DND-41 (cell line): ENCODE measurements around the gene SCN3B.

Source experiments
- EZH2 ChIP-seq: IDR thresholded peaks from 3 replicates; pipeline ENCODE4 v1.6.1; 2012; ENCODE audit warnings: borderline replicate concordance, low read depth, mild to moderate bottlenecking, moderate library complexity, low read length, inconsistent platforms; ENCODE audit not compliant: severe bottlenecking
- TF ChIP-seq, protein P1 (sequence below): IDR thresholded peaks from 2 replicates; pipeline ENCODE4 v1.5.1; 2012; ENCODE audit warnings: borderline replicate concordance, low read length, moderate library complexity, mild to moderate bottlenecking; ENCODE audit not compliant: poor library complexity, severe bottlenecking; ENCODE audit errors: extremely low read depth

GRCh38 chr11:123681030-123681429, 26.6 kb upstream of the SCN3B start:
- TF ChIP-seq, protein P1, sequence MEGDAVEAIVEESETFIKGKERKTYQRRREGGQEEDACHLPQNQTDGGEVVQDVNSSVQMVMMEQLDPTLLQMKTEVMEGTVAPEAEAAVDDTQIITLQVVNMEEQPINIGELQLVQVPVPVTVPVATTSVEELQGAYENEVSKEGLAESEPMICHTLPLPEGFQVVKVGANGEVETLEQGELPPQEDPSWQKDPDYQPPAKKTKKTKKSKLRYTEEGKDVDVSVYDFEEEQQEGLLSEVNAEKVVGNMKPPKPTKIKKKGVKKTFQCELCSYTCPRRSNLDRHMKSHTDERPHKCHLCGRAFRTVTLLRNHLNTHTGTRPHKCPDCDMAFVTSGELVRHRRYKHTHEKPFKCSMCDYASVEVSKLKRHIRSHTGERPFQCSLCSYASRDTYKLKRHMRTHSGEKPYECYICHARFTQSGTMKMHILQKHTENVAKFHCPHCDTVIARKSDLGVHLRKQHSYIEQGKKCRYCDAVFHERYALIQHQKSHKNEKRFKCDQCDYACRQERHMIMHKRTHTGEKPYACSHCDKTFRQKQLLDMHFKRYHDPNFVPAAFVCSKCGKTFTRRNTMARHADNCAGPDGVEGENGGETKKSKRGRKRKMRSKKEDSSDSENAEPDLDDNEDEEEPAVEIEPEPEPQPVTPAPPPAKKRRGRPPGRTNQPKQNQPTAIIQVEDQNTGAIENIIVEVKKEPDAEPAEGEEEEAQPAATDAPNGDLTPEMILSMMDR = no peak
- no peak for TF ChIP-seq EZH2
